ENCODE data around the gene SCAP. TPM values are rescaled to one million over a fixed set of nuclear protein-coding genes. Genes with fewer than 3 reads are reported as not detected.

SCAP gene
- total and polyA plus RNA-seq, 2 experiments from 2014 or later = 35.5 to 141 TPM

DNA sequence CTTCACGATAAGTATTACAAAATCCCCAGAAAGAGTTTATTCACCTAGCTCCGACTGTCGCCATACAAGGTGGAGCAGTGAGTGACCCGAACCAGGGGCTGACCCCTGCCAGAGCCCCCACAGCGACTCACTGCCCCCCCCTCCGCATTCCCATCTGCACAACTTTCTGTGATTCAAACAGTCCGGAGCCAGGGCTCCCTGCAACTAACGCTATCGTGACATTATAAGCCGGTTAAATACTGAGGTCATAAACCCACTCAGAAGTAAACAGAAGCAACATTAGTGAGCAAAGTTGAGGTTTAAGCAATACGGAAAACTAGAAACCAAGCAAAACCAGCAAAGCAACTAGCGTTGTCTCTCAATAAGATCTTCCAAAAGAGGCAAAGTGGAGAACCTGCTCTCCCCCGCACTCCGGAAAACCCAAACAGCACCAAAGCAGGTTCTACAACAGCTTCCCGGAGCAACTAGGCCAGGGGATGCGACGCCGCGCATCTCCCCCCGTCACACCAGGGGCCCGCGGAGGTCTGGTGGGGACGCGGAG, 642 bp downstream of the SCAP start:
- peak overlapping the region; percentile 89 for H3K4me3 Mint-ChIP-seq
- ATAC-seq = peak; percentile 1; the same call in 1 of the 3 replicates
- H3K4me3 ChIP-seq = peak overlapping the region; percentile 100
- H3K79me2 ChIP-seq (replicated peaks; ENCODE audit: insufficient read depth) = peaks cover 53% of the 10 kb centered on the region
- H4K20me1 ChIP-seq (replicated peaks; ENCODE audit: insufficient read depth) = peaks cover 36% of the 10 kb centered on the region
- peaks cover 20% of the 10 kb centered on the region for H3F3A ChIP-seq (replicated peaks; ENCODE audit: low read depth)
- no peaks in the 10 kb centered on the region for H3K9me2 ChIP-seq (ENCODE audit: insufficient read depth)
- peak overlapping the region; percentile 97 for H2AFZ ChIP-seq
- H3K9me3 Mint-ChIP-seq = no peaks in the 10 kb centered on the region; the same call in 2 of the 3 replicates
- H3K27me3 ChIP-seq (ENCODE audit: insufficient read depth) = no peaks in the 10 kb centered on the region
- peaks cover 6% of the 10 kb centered on the region; the same call in 1 of the 3 replicates for H3K36me3 Mint-ChIP-seq (ENCODE audit: low read depth)
- H3K4me2 ChIP-seq = peak overlapping the region; percentile 99
- peak; percentile 34 for DNase-seq (ENCODE audit: low spot score)
- H3K27ac ChIP-seq (ENCODE audit: low read depth) = peak overlapping the region; percentile 87
- H3K36me3 ChIP-seq (ENCODE audit: insufficient read depth) = no peaks in the 10 kb centered on the region
- peaks cover 32% of the 10 kb centered on the region for H3K4me1 Mint-ChIP-seq
- peaks cover 30% of the 10 kb centered on the region for H3K4me1 ChIP-seq (ENCODE audit: insufficient read depth)
- peak overlapping the region; percentile 1 for H3K27ac Mint-ChIP-seq
- H3K27me3 Mint-ChIP-seq (ENCODE audit: insufficient read depth, low read depth, poor library complexity) = peaks cover 16% of the 10 kb centered on the region
- TF ChIP-seq JUNB (IDR thresholded peaks at IDR 0.05; ENCODE audit: unreplicated experiment) = no peak
- TF ChIP-seq, protein P1, sequence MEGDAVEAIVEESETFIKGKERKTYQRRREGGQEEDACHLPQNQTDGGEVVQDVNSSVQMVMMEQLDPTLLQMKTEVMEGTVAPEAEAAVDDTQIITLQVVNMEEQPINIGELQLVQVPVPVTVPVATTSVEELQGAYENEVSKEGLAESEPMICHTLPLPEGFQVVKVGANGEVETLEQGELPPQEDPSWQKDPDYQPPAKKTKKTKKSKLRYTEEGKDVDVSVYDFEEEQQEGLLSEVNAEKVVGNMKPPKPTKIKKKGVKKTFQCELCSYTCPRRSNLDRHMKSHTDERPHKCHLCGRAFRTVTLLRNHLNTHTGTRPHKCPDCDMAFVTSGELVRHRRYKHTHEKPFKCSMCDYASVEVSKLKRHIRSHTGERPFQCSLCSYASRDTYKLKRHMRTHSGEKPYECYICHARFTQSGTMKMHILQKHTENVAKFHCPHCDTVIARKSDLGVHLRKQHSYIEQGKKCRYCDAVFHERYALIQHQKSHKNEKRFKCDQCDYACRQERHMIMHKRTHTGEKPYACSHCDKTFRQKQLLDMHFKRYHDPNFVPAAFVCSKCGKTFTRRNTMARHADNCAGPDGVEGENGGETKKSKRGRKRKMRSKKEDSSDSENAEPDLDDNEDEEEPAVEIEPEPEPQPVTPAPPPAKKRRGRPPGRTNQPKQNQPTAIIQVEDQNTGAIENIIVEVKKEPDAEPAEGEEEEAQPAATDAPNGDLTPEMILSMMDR (conservative IDR thresholded peaks at IDR 0.05; ENCODE audit: low read depth in 2 of 2) = no peak
- TF ChIP-seq POLR2AphosphoS5 (IDR thresholded peaks at IDR 0.05; ENCODE audit: low read depth) = no peak
- TF ChIP-seq CREB1 (CRISPR knock-in tag; IDR thresholded peaks at IDR 0.05; ENCODE audit: low read depth) = no peak
- no peak for TF ChIP-seq ZNF331 (CRISPR knock-in tag; IDR thresholded peaks at IDR 0.05; ENCODE audit: low read depth)
- TF ChIP-seq STAT1 (IDR thresholded peaks at IDR 0.05; ENCODE audit: unreplicated experiment) = no peak
- TF ChIP-seq, protein P2, sequence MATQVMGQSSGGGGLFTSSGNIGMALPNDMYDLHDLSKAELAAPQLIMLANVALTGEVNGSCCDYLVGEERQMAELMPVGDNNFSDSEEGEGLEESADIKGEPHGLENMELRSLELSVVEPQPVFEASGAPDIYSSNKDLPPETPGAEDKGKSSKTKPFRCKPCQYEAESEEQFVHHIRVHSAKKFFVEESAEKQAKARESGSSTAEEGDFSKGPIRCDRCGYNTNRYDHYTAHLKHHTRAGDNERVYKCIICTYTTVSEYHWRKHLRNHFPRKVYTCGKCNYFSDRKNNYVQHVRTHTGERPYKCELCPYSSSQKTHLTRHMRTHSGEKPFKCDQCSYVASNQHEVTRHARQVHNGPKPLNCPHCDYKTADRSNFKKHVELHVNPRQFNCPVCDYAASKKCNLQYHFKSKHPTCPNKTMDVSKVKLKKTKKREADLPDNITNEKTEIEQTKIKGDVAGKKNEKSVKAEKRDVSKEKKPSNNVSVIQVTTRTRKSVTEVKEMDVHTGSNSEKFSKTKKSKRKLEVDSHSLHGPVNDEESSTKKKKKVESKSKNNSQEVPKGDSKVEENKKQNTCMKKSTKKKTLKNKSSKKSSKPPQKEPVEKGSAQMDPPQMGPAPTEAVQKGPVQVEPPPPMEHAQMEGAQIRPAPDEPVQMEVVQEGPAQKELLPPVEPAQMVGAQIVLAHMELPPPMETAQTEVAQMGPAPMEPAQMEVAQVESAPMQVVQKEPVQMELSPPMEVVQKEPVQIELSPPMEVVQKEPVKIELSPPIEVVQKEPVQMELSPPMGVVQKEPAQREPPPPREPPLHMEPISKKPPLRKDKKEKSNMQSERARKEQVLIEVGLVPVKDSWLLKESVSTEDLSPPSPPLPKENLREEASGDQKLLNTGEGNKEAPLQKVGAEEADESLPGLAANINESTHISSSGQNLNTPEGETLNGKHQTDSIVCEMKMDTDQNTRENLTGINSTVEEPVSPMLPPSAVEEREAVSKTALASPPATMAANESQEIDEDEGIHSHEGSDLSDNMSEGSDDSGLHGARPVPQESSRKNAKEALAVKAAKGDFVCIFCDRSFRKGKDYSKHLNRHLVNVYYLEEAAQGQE (IDR thresholded peaks at IDR 0.05; ENCODE audit: unreplicated experiment) = no peak
- no peak for TF ChIP-seq NANOG (IDR thresholded peaks at IDR 0.05; ENCODE audit: borderline replicate concordance)
- TF ChIP-seq EZH2phosphoT487 (IDR thresholded peaks at IDR 0.05; ENCODE audit: unreplicated experiment) = no peak
- TF ChIP-seq, protein P3, sequence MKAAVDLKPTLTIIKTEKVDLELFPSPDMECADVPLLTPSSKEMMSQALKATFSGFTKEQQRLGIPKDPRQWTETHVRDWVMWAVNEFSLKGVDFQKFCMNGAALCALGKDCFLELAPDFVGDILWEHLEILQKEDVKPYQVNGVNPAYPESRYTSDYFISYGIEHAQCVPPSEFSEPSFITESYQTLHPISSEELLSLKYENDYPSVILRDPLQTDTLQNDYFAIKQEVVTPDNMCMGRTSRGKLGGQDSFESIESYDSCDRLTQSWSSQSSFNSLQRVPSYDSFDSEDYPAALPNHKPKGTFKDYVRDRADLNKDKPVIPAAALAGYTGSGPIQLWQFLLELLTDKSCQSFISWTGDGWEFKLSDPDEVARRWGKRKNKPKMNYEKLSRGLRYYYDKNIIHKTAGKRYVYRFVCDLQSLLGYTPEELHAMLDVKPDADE (IDR thresholded peaks at IDR 0.05) = no peak
- TF ChIP-seq EZH2 (IDR thresholded peaks at IDR 0.05; ENCODE audit: low read depth, unreplicated experiment) = no peak
- TF ChIP-seq, protein P4, sequence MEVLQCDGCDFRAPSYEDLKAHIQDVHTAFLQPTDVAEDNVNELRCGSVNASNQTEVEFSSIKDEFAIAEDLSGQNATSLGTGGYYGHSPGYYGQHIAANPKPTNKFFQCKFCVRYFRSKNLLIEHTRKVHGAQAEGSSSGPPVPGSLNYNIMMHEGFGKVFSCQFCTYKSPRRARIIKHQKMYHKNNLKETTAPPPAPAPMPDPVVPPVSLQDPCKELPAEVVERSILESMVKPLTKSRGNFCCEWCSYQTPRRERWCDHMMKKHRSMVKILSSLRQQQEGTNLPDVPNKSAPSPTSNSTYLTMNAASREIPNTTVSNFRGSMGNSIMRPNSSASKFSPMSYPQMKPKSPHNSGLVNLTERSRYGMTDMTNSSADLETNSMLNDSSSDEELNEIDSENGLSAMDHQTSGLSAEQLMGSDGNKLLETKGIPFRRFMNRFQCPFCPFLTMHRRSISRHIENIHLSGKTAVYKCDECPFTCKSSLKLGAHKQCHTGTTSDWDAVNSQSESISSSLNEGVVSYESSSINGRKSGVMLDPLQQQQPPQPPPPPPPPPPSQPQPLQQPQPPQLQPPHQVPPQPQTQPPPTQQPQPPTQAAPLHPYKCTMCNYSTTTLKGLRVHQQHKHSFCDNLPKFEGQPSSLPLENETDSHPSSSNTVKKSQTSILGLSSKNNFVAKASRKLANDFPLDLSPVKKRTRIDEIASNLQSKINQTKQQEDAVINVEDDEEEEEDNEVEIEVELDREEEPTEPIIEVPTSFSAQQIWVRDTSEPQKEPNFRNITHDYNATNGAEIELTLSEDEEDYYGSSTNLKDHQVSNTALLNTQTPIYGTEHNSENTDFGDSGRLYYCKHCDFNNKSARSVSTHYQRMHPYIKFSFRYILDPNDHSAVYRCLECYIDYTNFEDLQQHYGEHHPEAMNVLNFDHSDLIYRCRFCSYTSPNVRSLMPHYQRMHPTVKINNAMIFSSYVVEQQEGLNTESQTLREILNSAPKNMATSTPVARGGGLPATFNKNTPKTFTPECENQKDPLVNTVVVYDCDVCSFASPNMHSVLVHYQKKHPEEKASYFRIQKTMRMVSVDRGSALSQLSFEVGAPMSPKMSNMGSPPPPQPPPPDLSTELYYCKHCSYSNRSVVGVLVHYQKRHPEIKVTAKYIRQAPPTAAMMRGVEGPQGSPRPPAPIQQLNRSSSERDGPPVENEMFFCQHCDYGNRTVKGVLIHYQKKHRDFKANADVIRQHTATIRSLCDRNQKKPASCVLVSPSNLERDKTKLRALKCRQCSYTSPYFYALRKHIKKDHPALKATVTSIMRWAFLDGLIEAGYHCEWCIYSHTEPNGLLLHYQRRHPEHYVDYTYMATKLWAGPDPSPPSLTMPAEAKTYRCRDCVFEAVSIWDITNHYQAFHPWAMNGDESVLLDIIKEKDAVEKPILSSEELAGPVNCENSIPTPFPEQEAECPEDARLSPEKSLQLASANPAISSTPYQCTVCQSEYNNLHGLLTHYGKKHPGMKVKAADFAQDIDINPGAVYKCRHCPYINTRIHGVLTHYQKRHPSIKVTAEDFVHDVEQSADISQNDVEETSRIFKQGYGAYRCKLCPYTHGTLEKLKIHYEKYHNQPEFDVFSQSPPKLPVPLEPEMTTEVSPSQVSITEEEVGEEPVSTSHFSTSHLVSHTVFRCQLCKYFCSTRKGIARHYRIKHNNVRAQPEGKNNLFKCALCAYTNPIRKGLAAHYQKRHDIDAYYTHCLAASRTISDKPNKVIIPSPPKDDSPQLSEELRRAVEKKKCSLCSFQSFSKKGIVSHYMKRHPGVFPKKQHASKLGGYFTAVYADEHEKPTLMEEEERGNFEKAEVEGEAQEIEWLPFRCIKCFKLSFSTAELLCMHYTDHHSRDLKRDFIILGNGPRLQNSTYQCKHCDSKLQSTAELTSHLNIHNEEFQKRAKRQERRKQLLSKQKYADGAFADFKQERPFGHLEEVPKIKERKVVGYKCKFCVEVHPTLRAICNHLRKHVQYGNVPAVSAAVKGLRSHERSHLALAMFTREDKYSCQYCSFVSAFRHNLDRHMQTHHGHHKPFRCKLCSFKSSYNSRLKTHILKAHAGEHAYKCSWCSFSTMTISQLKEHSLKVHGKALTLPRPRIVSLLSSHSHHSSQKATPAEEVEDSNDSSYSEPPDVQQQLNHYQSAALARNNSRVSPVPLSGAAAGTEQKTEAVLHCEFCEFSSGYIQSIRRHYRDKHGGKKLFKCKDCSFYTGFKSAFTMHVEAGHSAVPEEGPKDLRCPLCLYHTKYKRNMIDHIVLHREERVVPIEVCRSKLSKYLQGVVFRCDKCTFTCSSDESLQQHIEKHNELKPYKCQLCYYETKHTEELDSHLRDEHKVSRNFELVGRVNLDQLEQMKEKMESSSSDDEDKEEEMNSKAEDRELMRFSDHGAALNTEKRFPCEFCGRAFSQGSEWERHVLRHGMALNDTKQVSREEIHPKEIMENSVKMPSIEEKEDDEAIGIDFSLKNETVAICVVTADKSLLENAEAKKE (CRISPR knock-in tag; IDR thresholded peaks at IDR 0.05) = no peak
- TF ChIP-seq ZNF114 (CRISPR knock-in tag; IDR thresholded peaks at IDR 0.05) = no peak
